GM10266 (cell line): ENCODE measurements around the gene CACNA1I.

Source experiments
- DNase-seq: peaks from one replicate; pipeline ENCODE4 v3.0.0; 2012; ENCODE audit errors: extremely low spot score
- CTCF ChIP-seq: IDR thresholded peaks from 2 replicates; pipeline ENCODE4 v1.5.1; 2012; ENCODE audit warnings: mild to moderate bottlenecking, low read depth; ENCODE audit not compliant: control insufficient read depth, insufficient read depth; ENCODE audit errors: missing control alignments

The CACNA1I gene

DNA sequence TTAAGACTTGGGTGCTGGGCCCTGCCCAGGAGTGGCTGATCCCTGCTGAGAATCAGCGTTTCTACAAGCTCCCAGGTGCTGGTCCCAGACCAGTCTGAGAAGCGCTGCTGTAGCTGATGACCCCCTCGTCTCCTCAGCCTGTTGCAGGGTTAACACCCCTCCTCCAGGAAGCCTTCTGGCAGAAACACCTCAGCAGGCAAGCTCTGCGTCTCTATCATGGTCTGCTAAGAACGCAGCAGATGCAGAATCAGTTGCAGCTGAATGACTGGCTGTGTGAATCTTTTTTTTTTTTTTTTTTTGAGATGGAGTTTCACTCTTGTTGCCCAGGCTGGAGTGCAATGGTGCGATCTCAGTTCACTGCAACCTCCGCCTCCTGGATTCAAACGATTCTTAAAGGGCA lies 132.5 kb downstream of the CACNA1I start:
- TF ChIP-seq CTCF: no peak
- DNase-seq: no peak

DNA sequence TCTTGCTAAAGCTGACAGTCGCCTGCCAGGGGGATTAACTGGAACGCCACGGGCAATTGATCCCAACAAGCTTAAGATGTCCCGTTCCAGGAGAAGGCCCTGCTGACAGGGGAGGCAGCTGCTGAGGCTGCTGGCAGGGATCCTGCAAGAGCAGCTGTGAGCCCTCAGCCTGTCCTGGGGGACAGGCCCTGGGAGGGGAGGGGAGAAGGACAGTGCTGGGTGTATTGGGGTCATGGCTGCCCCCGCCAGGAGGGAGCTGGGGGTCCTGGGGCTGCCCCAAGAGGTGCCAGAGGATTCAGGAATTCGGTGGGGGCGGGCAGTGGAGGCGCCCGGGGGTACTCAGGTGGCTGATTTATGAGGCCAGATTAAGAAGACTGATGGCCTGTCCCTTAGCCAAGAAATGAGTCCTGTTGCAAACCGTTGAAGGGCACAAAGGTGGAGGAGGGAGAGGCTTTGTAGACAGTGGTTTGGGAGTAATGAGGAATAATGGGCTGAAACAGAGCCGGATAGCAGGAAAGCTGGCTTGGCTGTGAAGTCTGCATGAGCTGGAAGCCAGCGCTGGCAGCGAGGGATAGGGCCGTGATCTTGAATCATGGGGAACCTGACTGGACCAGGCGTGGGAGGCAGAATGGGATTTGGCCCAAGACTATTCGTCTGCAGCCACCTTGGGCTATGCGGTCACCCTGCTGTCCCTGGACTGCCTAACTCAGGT lies 133.5 kb downstream of the CACNA1I start:
- no peak for DNase-seq

GRCh38 chr22:39705386-39705785 lies 134.8 kb downstream of the CACNA1I start:
- no peak for TF ChIP-seq CTCF

More for the DNA sequence above, 133.5 kb downstream of the CACNA1I start:
- TF ChIP-seq CTCF: no peak

DNA sequence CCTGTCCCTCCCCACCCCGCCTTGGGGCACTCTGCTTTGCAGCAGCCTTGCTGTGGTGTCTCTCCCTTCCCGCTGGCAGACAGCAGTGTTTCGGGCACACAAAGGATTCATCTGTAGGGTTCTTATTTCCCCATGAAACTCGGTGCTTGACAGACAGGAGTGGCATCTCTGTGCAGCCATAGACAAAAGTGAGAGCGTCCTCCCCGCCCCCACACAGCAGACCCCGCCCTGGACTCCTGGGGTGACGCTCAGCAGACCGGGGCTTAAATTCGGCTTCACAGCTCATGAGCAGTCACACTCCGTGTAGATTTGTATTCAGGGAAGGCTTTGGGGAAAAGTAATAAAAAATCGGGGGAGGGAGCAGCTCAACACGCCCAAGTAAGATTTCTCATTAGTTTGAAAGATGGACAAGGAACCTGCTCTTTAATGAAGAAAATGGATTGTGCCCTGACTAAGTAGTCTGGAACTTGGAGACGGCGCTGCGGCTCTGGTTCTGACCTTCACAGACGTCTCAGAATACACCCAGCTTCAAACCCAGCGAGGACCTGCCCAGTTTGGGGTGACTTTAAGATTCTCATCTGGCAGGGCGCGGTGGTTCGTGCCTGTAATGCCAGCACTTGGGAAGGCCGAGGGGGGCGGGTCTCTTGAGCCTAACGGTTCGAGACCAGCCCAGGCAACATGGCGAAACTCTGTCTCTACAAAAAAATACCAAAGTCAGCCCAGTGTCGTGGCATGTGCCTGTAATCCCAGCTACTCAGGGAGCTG lies 136.0 kb downstream of the CACNA1I start:
- TF ChIP-seq CTCF: no peak
- no peak for DNase-seq

More at GRCh38 chr22:39705386-39705785, 134.8 kb downstream of the CACNA1I start:
- no peak for DNase-seq

- no peak for TF ChIP-seq CTCF
- DNase-seq: no peak
These were observed 136.8 kb downstream of the CACNA1I start for GRCh38 chr22:39707351-39707750.

GRCh38 chr22:39707816-39708215 lies 137.3 kb downstream of the CACNA1I start:
- DNase-seq: no peak
- TF ChIP-seq CTCF: no peak
